ENCODE data around the gene CCDC78.

DNA sequence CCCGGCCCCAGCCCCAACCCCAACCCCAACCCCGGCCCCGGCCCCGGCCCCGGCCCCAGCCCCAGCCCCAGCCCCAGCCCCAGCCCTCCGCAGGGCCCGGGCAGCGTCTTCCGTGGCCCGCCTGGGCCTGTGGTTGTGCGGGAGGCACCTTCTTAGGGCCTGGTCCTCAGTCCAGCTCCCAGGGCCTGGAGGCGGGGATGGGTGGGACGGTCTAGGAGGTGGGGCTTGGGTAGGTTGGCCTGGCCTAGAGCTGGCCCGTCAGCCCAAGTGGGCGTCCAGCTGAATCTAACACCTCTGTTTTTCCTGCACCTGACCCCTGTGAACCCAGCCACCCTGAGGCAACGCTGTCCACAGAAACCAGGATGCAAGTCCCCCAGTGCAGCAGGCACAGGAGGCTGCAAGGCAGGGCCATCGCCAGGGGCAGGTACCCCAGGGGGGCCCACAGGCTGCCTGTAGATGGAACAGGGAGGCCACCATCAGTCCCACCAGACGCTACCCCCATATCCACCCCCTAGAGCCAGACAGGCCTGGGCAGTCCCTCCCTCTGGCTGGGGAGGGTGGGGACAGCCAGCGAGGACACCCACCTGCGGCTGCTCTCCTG is 43.0 kb upstream of the CCDC78 start:
- TF ChIP-seq, protein P1, sequence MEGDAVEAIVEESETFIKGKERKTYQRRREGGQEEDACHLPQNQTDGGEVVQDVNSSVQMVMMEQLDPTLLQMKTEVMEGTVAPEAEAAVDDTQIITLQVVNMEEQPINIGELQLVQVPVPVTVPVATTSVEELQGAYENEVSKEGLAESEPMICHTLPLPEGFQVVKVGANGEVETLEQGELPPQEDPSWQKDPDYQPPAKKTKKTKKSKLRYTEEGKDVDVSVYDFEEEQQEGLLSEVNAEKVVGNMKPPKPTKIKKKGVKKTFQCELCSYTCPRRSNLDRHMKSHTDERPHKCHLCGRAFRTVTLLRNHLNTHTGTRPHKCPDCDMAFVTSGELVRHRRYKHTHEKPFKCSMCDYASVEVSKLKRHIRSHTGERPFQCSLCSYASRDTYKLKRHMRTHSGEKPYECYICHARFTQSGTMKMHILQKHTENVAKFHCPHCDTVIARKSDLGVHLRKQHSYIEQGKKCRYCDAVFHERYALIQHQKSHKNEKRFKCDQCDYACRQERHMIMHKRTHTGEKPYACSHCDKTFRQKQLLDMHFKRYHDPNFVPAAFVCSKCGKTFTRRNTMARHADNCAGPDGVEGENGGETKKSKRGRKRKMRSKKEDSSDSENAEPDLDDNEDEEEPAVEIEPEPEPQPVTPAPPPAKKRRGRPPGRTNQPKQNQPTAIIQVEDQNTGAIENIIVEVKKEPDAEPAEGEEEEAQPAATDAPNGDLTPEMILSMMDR (IDR thresholded peaks at IDR 0.05): no peak
- TF ChIP-seq POLR2A (IDR thresholded peaks at IDR 0.05): no peak
